GM12878 (cell line): Measurements from ENCODE around the gene SEMA4A. TPM values are rescaled to one million over a fixed set of nuclear protein-coding genes. Genes with fewer than 3 reads are reported as not detected.

Experiments used
- CREB1 ChIP-seq: IDR thresholded peaks from 2 replicates; pipeline ENCODE4 v1.6.1; 2012; ENCODE audit warnings: low read depth, mild to moderate bottlenecking, inconsistent platforms
- CUX1 ChIP-seq: IDR thresholded peaks from 2 replicates; pipeline ENCODE4 v1.6.1; 2012; ENCODE audit warnings: improper control_type of control experiment, low read depth, low read length; ENCODE audit not compliant: insufficient replicate concordance
- FOXM1 ChIP-seq: IDR thresholded peaks from 2 replicates; pipeline ENCODE4 v1.6.1; 2012; ENCODE audit warnings: low read depth, mild to moderate bottlenecking, inconsistent platforms, low read length, moderate library complexity
- GABPA ChIP-seq: IDR thresholded peaks from 2 replicates; pipeline ENCODE4 v1.6.1; 2014; ENCODE audit warnings: antibody characterized with exemption, low read depth, mild to moderate bottlenecking, inconsistent platforms
- LARP7 ChIP-seq: fragments of 450-650 bp; IDR thresholded peaks from 2 replicates; pipeline ENCODE4 v1.6.1; 2017; ENCODE audit warnings: mild to moderate bottlenecking
- MYB ChIP-seq: fragments of 150-350 bp; IDR thresholded peaks from 2 replicates; pipeline ENCODE4 v1.6.1; 2014; ENCODE audit warnings: mild to moderate bottlenecking, low read depth, low read length, borderline replicate concordance
- POLR2AphosphoS5 ChIP-seq: IDR thresholded peaks from 2 replicates; pipeline ENCODE4 v1.6.1; 2011; ENCODE audit warnings: mild to moderate bottlenecking, low read length, inconsistent platforms
- RBBP5 ChIP-seq: fragments of 200-600 bp; sonication (generic); conservative IDR thresholded peaks from 2 replicates; pipeline ENCODE4 v1.6.1; 2016
- RFX5 ChIP-seq: IDR thresholded peaks from 2 replicates; pipeline ENCODE4 v1.6.1; 2011; ENCODE audit warnings: low read depth, low read length, improper control_type of control experiment
- STAT3 ChIP-seq: IDR thresholded peaks from 2 replicates; pipeline ENCODE4 v1.6.1; 2011; ENCODE audit warnings: low read depth, low read length, improper control_type of control experiment
- ZBTB11 ChIP-seq: fragments of 450-650 bp; formaldehyde crosslinking; IDR thresholded peaks from 2 replicates; pipeline ENCODE4 v1.5.0; 2022; ENCODE audit warnings: mild to moderate bottlenecking, missing genetic modification characterization
- ZBTB40 ChIP-seq: fragments of 450-650 bp; IDR thresholded peaks from 2 replicates; pipeline ENCODE4 v1.6.1; 2016; ENCODE audit warnings: mild to moderate bottlenecking, moderate library complexity, borderline replicate concordance
- ZNF274 ChIP-seq: IDR thresholded peaks from one replicate; pipeline ENCODE4 v1.8.0; 2011; ENCODE audit not compliant: insufficient read length, insufficient read depth
- ZNF384 ChIP-seq: IDR thresholded peaks from 2 replicates; pipeline ENCODE4 v1.6.1; 2012; ENCODE audit warnings: low read depth, mild to moderate bottlenecking, low read length, improper control_type of control experiment, borderline replicate concordance
- polyA plus RNA-seq, 11 experiments: library from polyadenylated mRNA; depleted of rRNA in 4 of 11; unstranded in 6 of 11; stranded (reverse) in 5 of 11; fragments of >200 nt; fragmentation: Nextera tagmentation in 4 of 11; fragmentation: Illumina TruSeq in 1 of 11; extraction: Ambion mirVana in 4 of 11; extraction: Trizol in 1 of 11; gene quantifications; 1 replicate in 1 of 11; 2 replicates in 10 of 11; pipeline versions ENCODE4 v1.2.1 to v1.2.3, GENCODE V29; 2011 to 2016; ENCODE audit warnings: inconsistent platforms in 2 of 11, missing spikeins in 2 of 11, low read depth in 1 of 11
- total RNA-seq, 4 experiments: library from RNA; depleted of rRNA in 3 of 4; stranded (reverse); fragments of >200 nt in 3 of 4; fragmentation: Illumina TruSeq in 1 of 4; extraction: Trizol in 1 of 4; gene quantifications; 2 replicates each; pipeline versions ENCODE4 v1.2.1 to v1.2.3, GENCODE V29; 2013 to 2021

SEMA4A gene
- total and polyA plus RNA-seq, 10 of the 15 experiments (the other 5 are each of a cell fraction or from before 2014, with no cell fraction given): 2.6 to 64.2 (median 32.8) TPM

GRCh38 chr1:156154317-156154749, 948 bp downstream of the SEMA4A start (continued):
- no peak for TF ChIP-seq ZBTB11 (CRISPR knock-in tag)
- no peak for TF ChIP-seq MYB
- TF ChIP-seq CUX1: no peak
- TF ChIP-seq GABPA: no peak
- TF ChIP-seq ZNF274: no peak
- TF ChIP-seq ZBTB40: peak; percentile 83
- no peak for TF ChIP-seq ZNF384
- peak; percentile 83 for TF ChIP-seq POLR2AphosphoS5
- no peak for TF ChIP-seq RFX5
- TF ChIP-seq STAT3: no peak
- no peak for TF ChIP-seq CREB1
- TF ChIP-seq LARP7: 0 out of 2 replicates have a peak, but pooled peaks have one; percentile 39
- TF ChIP-seq FOXM1: no peak
- no peak for TF ChIP-seq RBBP5
- TF ChIP-seq, all 136 proteins: peak for 28
